Thymus (tissue), 11 donors: ENCODE results near the gene KCNJ10. TPM values are rescaled to one million over a fixed set of nuclear protein-coding genes. Genes with fewer than 3 reads are reported as not detected.

Source experiments
- DNase-seq, 9 donors: peaks; one replicate each; pipeline ENCODE4 v3.0.0-alpha.2; 2013; ENCODE audit warnings: low spot score in 9 of 9, low read depth in 6 of 9, missing footprints in 1 of 9
- H3K27ac ChIP-seq, 2 donors: one replicate each; pipeline ENCODE4 v1.5.1; 2013; ENCODE audit warnings: control low read depth in 1 of 2, low read depth in 1 of 2, low read length in 1 of 2, mild to moderate bottlenecking in 1 of 2, moderate library complexity in 1 of 2
- H3K27me3 ChIP-seq, 2 donors: one replicate each; pipeline ENCODE4 v1.5.1; 2013; ENCODE audit warnings: low read length in 1 of 2; ENCODE audit not compliant: control insufficient read depth in 2 of 2, insufficient read depth in 1 of 2
- H3K36me3 ChIP-seq, 2 donors: one replicate each; pipeline ENCODE4 v1.5.1; 2013; ENCODE audit warnings: low read length in 1 of 2, mild to moderate bottlenecking in 1 of 2, moderate library complexity in 1 of 2; ENCODE audit not compliant: control insufficient read depth in 2 of 2, insufficient read depth in 2 of 2
- H3K4me1 ChIP-seq, 2 donors: one replicate each; pipeline ENCODE4 v1.5.1; 2013; ENCODE audit warnings: low read length in 2 of 2; ENCODE audit not compliant: control insufficient read depth in 2 of 2, insufficient read depth in 2 of 2
- H3K4me3 ChIP-seq, 2 donors: one replicate each; pipeline ENCODE4 v1.5.1; 2013; ENCODE audit warnings: low read length in 2 of 2, control low read depth in 1 of 2, mild to moderate bottlenecking in 1 of 2
- H3K9me3 ChIP-seq, 2 donors: one replicate each; pipeline ENCODE4 v1.5.1; 2013; ENCODE audit warnings: low read length in 1 of 2, mild to moderate bottlenecking in 1 of 2; ENCODE audit not compliant: control insufficient read depth in 2 of 2, insufficient read depth in 1 of 2
- WGBS: extraction: QIAGEN DNeasy Blood & Tissue Kit; methylation state at CpG from one replicate; pipeline ENCODE4 v1.1.7; 2013; 5-methylcytosine and 5-hydroxymethylcytosine counted together
- polyA plus RNA-seq: library from polyadenylated mRNA; stranded (reverse); fragments of 200-250 nt; gene quantifications from one replicate; pipeline ENCODE4 v1.2.3, GENCODE V29; 2013
- total RNA-seq: library from RNA; stranded (reverse); fragments of 120-200 nt; gene quantifications from one replicate; pipeline ENCODE4 v1.2.4, GENCODE V29; 2013
- donor health status: healthy.

KCNJ10 gene
- total and polyA plus RNA-seq, 2 donors, result 0.27 to 0.33 TPM

- Histone ChIP-seq H3K4me3 (peak overlapping the region; percentile 52 to 56), H3K36me3 (no peaks in the 10 kb centered on the region), H3K9me3 (no peaks in the 10 kb centered on the region), H3K27me3 (peaks cover 6 to 68% of the 10 kb centered on the region in 2 donors), H3K27ac (no peak overlapping the region), H3K4me1 (peaks cover 8 to 24% of the 10 kb centered on the region in 2 donors)
- DNase-seq, result peak in 8 of 9 donors; percentile 50 to 89 (median 78)
- 3% methylated on average over 46 of the region's 46 CpGs for WGBS
Observed at GRCh38 chr1:160070243-160071163, 543 bp upstream of the KCNJ10 start.

GRCh38 chr1:160068225-160068624 lies 1.7 kb downstream of the KCNJ10 start:
- H3K27me3 ChIP-seq, result peaks cover 6 to 73% of the 10 kb centered on the region in 2 donors
- no peaks in the 10 kb centered on the region for H3K36me3 ChIP-seq
- no peak overlapping the region for H3K4me3 ChIP-seq
- H3K9me3 ChIP-seq, result no peaks in the 10 kb centered on the region
- 79% methylated on average over 5 of the region's 5 CpGs for WGBS
- no peak for DNase-seq
- H3K27ac ChIP-seq, result no peak overlapping the region
- H3K4me1 ChIP-seq, result peaks cover 8 to 24% of the 10 kb centered on the region in 2 donors

GRCh38 chr1:160066829-160067745 lies 2.9 kb downstream of the KCNJ10 start:
- Histone ChIP-seq H3K36me3 (no peaks in the 10 kb centered on the region), H3K27ac (no peak overlapping the region), H3K27me3 (peaks cover 6 to 79% of the 10 kb centered on the region in 2 donors), H3K4me1 (peaks cover 8 to 24% of the 10 kb centered on the region in 2 donors), H3K9me3 (no peaks in the 10 kb centered on the region), H3K4me3 (no peak overlapping the region)
- no peak for DNase-seq
- 76% methylated on average over 6 of the region's 6 CpGs for WGBS

DNA sequence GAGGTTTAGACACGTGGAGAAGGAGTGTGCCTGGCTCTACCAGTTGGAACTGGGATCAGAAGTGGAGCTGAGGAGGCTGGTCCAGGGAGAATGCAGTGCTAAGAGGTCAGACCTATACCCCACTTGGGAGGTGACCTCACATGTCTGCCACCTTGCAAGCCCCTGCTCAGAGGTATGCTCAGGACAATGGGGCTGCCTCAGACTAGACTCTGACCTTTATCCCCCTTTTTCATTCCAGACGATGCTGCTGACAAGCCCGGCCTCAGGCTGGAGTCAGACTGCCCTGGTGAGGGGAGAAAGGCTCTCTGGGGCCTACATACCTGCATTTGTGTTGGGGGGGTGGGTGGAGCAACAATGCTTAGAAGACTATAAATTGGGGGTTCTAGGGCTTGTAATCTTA lies 5.2 kb downstream of the KCNJ10 start:
- DNase-seq, result no peak
- peaks cover 4 to 71% of the 10 kb centered on the region in 2 donors for H3K27me3 ChIP-seq
- 88% methylated on average over 3 of the region's 3 CpGs for WGBS
- H3K36me3 ChIP-seq, result no peaks in the 10 kb centered on the region
- peaks cover 1 to 8% of the 10 kb centered on the region in 2 donors for H3K4me1 ChIP-seq
- no peak overlapping the region for H3K27ac ChIP-seq
- no peak overlapping the region for H3K4me3 ChIP-seq
- no peaks in the 10 kb centered on the region for H3K9me3 ChIP-seq

DNA sequence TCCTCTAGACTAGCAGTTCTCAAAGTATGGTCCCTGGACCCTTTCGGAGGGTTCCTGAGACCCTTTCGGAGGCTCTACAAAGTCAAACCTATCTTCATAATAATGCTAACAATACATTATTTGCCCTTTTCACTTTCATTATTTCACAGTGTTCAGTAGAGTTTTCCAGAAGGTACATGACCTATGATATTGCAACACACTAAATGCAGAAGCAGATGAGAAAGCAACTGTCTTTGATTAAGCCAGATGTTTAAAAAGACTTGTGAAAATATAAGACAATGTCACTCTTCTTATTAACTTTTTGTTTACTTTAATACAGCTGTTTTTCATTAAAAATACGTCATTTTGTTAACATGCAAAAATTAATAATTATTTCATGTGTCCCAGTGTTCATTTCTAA lies 5.8 kb downstream of the KCNJ10 start:
- H3K27me3 ChIP-seq, result peaks cover under 1 to 68% of the 10 kb centered on the region in 2 donors
- DNase-seq, result no peak
- no peak overlapping the region for H3K4me3 ChIP-seq
- peaks cover 0 to 6% of the 10 kb centered on the region in 2 donors for H3K4me1 ChIP-seq
- H3K9me3 ChIP-seq, result no peaks in the 10 kb centered on the region
- H3K27ac ChIP-seq, result no peak overlapping the region
- 97% methylated on average over 3 of the region's 3 CpGs for WGBS
- no peaks in the 10 kb centered on the region for H3K36me3 ChIP-seq

GRCh38 chr1:160063176-160063575 lies 6.8 kb downstream of the KCNJ10 start:
- WGBS, result 99% methylated on average over 5 of the region's 5 CpGs
- H3K27me3 ChIP-seq, result peaks cover 0 to 58% of the 10 kb centered on the region in 2 donors
- H3K27ac ChIP-seq, result no peak overlapping the region
- peaks cover 0 to 6% of the 10 kb centered on the region in 2 donors for H3K4me1 ChIP-seq
- no peaks in the 10 kb centered on the region for H3K36me3 ChIP-seq
- H3K9me3 ChIP-seq, result no peaks in the 10 kb centered on the region
- no peak overlapping the region for H3K4me3 ChIP-seq
- no peak for DNase-seq

- no peak overlapping the region for H3K4me3 ChIP-seq
- DNase-seq, result no peak
- no peaks in the 10 kb centered on the region for H3K9me3 ChIP-seq
- H3K36me3 ChIP-seq, result no peaks in the 10 kb centered on the region
- peaks cover 0 to 4% of the 10 kb centered on the region in 2 donors for H3K4me1 ChIP-seq
- peaks cover 0 to 58% of the 10 kb centered on the region in 2 donors for H3K27me3 ChIP-seq
- WGBS, result 87% methylated on average over 6 of the region's 6 CpGs
- H3K27ac ChIP-seq, result no peak overlapping the region
Observed at GRCh38 chr1:160062230-160062532, 7.8 kb downstream of the KCNJ10 start.

GRCh38 chr1:160061369-160062229 lies 8.4 kb downstream of the KCNJ10 start:
- no peak for DNase-seq
- Histone ChIP-seq H3K27me3 (peaks cover 0 to 55% of the 10 kb centered on the region in 2 donors), H3K4me3 (no peak overlapping the region), H3K36me3 (no peaks in the 10 kb centered on the region), H3K9me3 (no peaks in the 10 kb centered on the region), H3K27ac (no peak overlapping the region), H3K4me1 (no peaks in the 10 kb centered on the region)
- 89% methylated on average over 15 of the region's 15 CpGs for WGBS
